Measurements from ENCODE around the gene NPC1L1. TPM values are rescaled to one million over a fixed set of nuclear protein-coding genes. Genes with fewer than 3 reads are reported as not detected.
"Not testable (repeated sequence)": the region's sequence is repeated elsewhere in the genome, so short reads cannot be mapped to it uniquely, and the experiment has no call there.

NPC1L1 gene
- total RNA-seq, 1 donor from 2014 or later, result not detected

DNA sequence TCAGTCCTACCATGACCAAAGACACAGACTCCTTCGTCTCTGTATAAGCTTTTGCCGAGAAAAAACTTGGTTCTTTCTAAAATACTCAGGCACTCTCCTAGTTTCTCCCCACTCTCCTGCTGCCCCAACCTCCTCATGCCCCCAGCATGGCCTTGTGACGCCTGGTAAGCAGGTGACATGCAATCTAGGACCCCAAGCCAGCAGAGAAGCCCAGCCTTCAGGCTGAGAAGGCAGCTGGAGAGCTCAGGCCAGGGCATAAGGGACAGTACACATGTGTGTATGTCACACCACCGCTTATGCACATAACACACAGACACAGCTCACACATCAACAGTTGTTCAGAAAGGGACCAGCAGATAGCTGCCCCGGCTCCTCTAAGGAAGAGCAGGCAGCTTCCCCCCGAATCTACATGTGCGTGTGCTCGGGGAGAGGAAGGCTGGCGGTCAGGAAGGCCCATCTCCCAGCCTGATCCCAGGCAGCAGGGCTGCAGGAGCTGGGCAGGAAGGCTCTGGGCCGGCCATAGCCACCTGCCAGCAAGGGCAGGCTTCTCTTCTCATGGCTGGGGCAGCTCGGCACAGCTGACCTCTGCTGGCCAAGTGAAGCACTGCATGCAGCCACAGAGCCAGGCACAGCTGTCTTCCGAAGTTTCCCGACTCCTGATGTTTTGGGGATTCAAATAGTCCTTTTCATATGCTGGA, 24.1 kb upstream of the NPC1L1 start:
- Mint-ChIP-seq H3K36me3 (ENCODE audit: unreplicated experiment) (peaks cover 8% of the 10 kb centered on the region), H3K4me3 (ENCODE audit: unreplicated experiment) (no peak overlapping the region), H3K9me3 (ENCODE audit: unreplicated experiment) (peaks cover 2% of the 10 kb centered on the region), H3K27ac (ENCODE audit: unreplicated experiment) (peak overlapping the region; percentile 90), H3K27me3 (ENCODE audit: unreplicated experiment) (peaks cover 2% of the 10 kb centered on the region), H3K4me1 (ENCODE audit: low read depth, unreplicated experiment) (peaks cover 15% of the 10 kb centered on the region)
- TF ChIP-seq CTCF (IDR thresholded peaks at IDR 0.05; ENCODE audit: partially characterized antibody, unreplicated experiment), result peak; percentile 99
- peak; percentile 85 for DNase-seq

GRCh38 chr7:44564606-44565005, 23.5 kb upstream of the NPC1L1 start:
- H3K27me3 Mint-ChIP-seq (ENCODE audit: unreplicated experiment), result peaks cover 2% of the 10 kb centered on the region
- DNase-seq, result no peak
- no peak for TF ChIP-seq CTCF (IDR thresholded peaks at IDR 0.05; ENCODE audit: partially characterized antibody, unreplicated experiment)
- peak overlapping the region; percentile 90 for H3K27ac Mint-ChIP-seq (ENCODE audit: unreplicated experiment)
- no peak overlapping the region for H3K4me3 Mint-ChIP-seq (ENCODE audit: unreplicated experiment)
- peaks cover 2% of the 10 kb centered on the region for H3K9me3 Mint-ChIP-seq (ENCODE audit: unreplicated experiment)
- H3K4me1 Mint-ChIP-seq (ENCODE audit: low read depth, unreplicated experiment), result peaks cover 15% of the 10 kb centered on the region
- H3K36me3 Mint-ChIP-seq (ENCODE audit: unreplicated experiment), result peaks cover 4% of the 10 kb centered on the region

GRCh38 chr7:44563171-44563679, 22.1 kb upstream of the NPC1L1 start:
- Mint-ChIP-seq H3K9me3 (ENCODE audit: unreplicated experiment) (peaks cover 2% of the 10 kb centered on the region), H3K27ac (ENCODE audit: unreplicated experiment) (no peak overlapping the region), H3K27me3 (ENCODE audit: unreplicated experiment) (peaks cover 2% of the 10 kb centered on the region), H3K4me3 (ENCODE audit: unreplicated experiment) (no peak overlapping the region), H3K4me1 (ENCODE audit: low read depth, unreplicated experiment) (peaks cover 15% of the 10 kb centered on the region), H3K36me3 (ENCODE audit: unreplicated experiment) (no peaks in the 10 kb centered on the region)
- no peak for DNase-seq
- TF ChIP-seq CTCF (IDR thresholded peaks at IDR 0.05; ENCODE audit: partially characterized antibody, unreplicated experiment), result no peak

GRCh38 chr7:44562622-44562962, 21.5 kb upstream of the NPC1L1 start:
- H3K27ac Mint-ChIP-seq (ENCODE audit: unreplicated experiment); DNase-seq; H3K36me3 Mint-ChIP-seq (ENCODE audit: unreplicated experiment); H3K9me3 Mint-ChIP-seq (ENCODE audit: unreplicated experiment); H3K4me3 Mint-ChIP-seq (ENCODE audit: unreplicated experiment); H3K27me3 Mint-ChIP-seq (ENCODE audit: unreplicated experiment): not testable (repeated sequence)
- peaks cover 15% of the 10 kb centered on the region for H3K4me1 Mint-ChIP-seq (ENCODE audit: low read depth, unreplicated experiment)

DNA sequence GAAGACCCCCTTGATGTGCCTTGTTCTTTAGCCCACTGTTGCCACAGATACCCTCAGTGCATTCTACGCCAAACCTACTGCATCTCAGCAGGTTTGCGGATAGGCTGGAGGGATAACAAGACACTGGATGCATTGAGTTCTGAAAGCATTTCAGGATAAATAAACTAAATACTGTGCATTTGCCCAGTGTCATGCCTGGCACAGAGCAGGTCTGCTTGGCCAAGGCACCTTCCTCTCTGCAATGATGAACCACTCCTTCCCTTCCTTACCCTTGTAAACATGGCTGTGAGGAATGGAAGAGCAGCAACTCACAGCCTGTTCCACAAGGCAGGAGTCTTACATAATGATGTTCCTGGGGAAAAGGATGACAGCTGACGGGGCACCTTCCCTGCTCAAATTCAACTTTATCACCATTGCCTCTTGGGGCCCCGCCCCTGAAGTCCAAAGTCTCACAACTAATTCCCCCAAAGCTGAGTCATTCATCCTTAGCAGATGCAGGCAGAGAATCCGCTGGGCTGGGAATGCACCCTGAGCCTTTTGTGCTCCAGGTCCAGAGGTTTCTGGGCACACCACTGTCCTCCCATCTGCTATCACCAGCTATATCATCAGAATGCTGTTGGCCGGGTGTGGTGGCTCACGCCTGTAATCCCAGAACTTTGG, 21.0 kb upstream of the NPC1L1 start:
- Mint-ChIP-seq H3K9me3 (ENCODE audit: unreplicated experiment) (peaks cover 2% of the 10 kb centered on the region), H3K4me3 (ENCODE audit: unreplicated experiment) (no peak overlapping the region), H3K27ac (ENCODE audit: unreplicated experiment) (no peak overlapping the region), H3K4me1 (ENCODE audit: low read depth, unreplicated experiment) (peaks cover 17% of the 10 kb centered on the region), H3K36me3 (ENCODE audit: unreplicated experiment) (no peaks in the 10 kb centered on the region), H3K27me3 (ENCODE audit: unreplicated experiment) (peaks cover 2% of the 10 kb centered on the region)
- TF ChIP-seq CTCF (IDR thresholded peaks at IDR 0.05; ENCODE audit: partially characterized antibody, unreplicated experiment), result no peak
- DNase-seq, result no peak

Data from glutamatergic neuron (in vitro differentiated cells).